Measurements from ENCODE around the gene CADM1. TPM values are rescaled to one million over a fixed set of nuclear protein-coding genes. Genes with fewer than 3 reads are reported as not detected.

CADM1 gene
- total RNA-seq, 1 donor from 2014 or later: 32.0 TPM

- DNase-seq: no peak
Observed at GRCh38 chr11:115398333-115399080, 105.7 kb downstream of the CADM1 start.

GRCh38 chr11:115396533-115396932 lies 107.7 kb downstream of the CADM1 start:
- DNase-seq: peak; percentile 75

GRCh38 chr11:115393950-115394349 lies 110.3 kb downstream of the CADM1 start:
- DNase-seq: no peak

- DNase-seq: no peak
Observed at GRCh38 chr11:115391598-115391997, 112.6 kb downstream of the CADM1 start.

- DNase-seq: no peak
Observed at GRCh38 chr11:115391160-115391559, 113.1 kb downstream of the CADM1 start.

GRCh38 chr11:115390441-115390840 lies 113.8 kb downstream of the CADM1 start:
- no peak for DNase-seq

- DNase-seq: no peak
Observed at GRCh38 chr11:115389790-115390189, 114.4 kb downstream of the CADM1 start.

- DNase-seq: no peak
Observed at GRCh38 chr11:115385226-115385625, 119.0 kb downstream of the CADM1 start.

GRCh38 chr11:115384236-115384635 lies 120.0 kb downstream of the CADM1 start:
- DNase-seq: no peak

- no peak for DNase-seq
Observed at GRCh38 chr11:115383431-115383830, 120.8 kb downstream of the CADM1 start.

- no peak for DNase-seq
Observed at GRCh38 chr11:115379528-115379927, 124.7 kb downstream of the CADM1 start.

GRCh38 chr11:115378557-115378956 lies 125.7 kb downstream of the CADM1 start:
- DNase-seq: no peak

GRCh38 chr11:115377882-115378296 lies 126.3 kb downstream of the CADM1 start:
- DNase-seq: no peak

GRCh38 chr11:115368616-115369015 lies 135.6 kb downstream of the CADM1 start:
- DNase-seq: no peak

GRCh38 chr11:115366826-115367225 lies 137.4 kb downstream of the CADM1 start:
- DNase-seq: no peak

- DNase-seq: no peak
Observed at GRCh38 chr11:115365907-115366306, 138.3 kb downstream of the CADM1 start.

GRCh38 chr11:115364896-115365295 lies 139.3 kb downstream of the CADM1 start:
- no peak for DNase-seq

GRCh38 chr11:115363921-115364320 lies 140.3 kb downstream of the CADM1 start:
- no peak for DNase-seq

GRCh38 chr11:115363426-115363825 lies 140.8 kb downstream of the CADM1 start:
- no peak for DNase-seq

GRCh38 chr11:115362997-115363396 lies 141.2 kb downstream of the CADM1 start:
- no peak for DNase-seq

GRCh38 chr11:115361025-115361424 lies 143.2 kb downstream of the CADM1 start:
- DNase-seq: no peak

GRCh38 chr11:115360186-115360824 lies 143.9 kb downstream of the CADM1 start:
- DNase-seq: no peak

- no peak for DNase-seq
Observed at GRCh38 chr11:115357066-115357465, 147.1 kb downstream of the CADM1 start.

Data from skin of body (tissue), 2 donors.